HepG2 (cell line): ENCODE results near the gene MAPK8IP3. TPM values are rescaled to one million over a fixed set of nuclear protein-coding genes. Genes with fewer than 3 reads are reported as not detected.
A peak's percentile ranks its signal among the peaks of the same experiment; 100 is the strongest.

Experiments used
- CBFB ChIP-seq: sonication (generic); formaldehyde crosslinking; IDR thresholded peaks from 2 replicates; pipeline ENCODE4 v1.4.0; 2020; ENCODE audit warnings: missing genetic modification reagents
- GATAD1 ChIP-seq: IDR thresholded peaks from 2 replicates; pipeline ENCODE4 v1.6.1; 2016; ENCODE audit warnings: missing genetic modification reagents, missing compliant biosample characterization
- HMGXB3 ChIP-seq: sonication (generic); formaldehyde crosslinking; IDR thresholded peaks from 2 replicates; pipeline ENCODE4 v1.4.0; 2020; ENCODE audit warnings: missing genetic modification reagents, borderline replicate concordance
- IRF9 ChIP-seq: sonication (generic); formaldehyde crosslinking; IDR thresholded peaks from 2 replicates; pipeline ENCODE4 v1.8.0; 2022; ENCODE audit warnings: missing genetic modification reagents, mild to moderate bottlenecking, borderline replicate concordance
- IRX3 ChIP-seq: sonication (generic); formaldehyde crosslinking; IDR thresholded peaks from 2 replicates; pipeline ENCODE4 v1.8.1; 2023; ENCODE audit warnings: mild to moderate bottlenecking, low read depth, missing genetic modification reagents, borderline replicate concordance
- KDM2A ChIP-seq: sonication (generic); formaldehyde crosslinking; IDR thresholded peaks from 2 replicates; pipeline ENCODE4 v1.4.0; 2020; ENCODE audit warnings: low read depth, missing genetic modification reagents, borderline replicate concordance
- KLF12 ChIP-seq: sonication (generic); formaldehyde crosslinking; IDR thresholded peaks from 2 replicates; pipeline ENCODE4 v1.4.0; 2020; ENCODE audit warnings: missing genetic modification reagents, borderline replicate concordance
- MYPOP ChIP-seq: sonication (generic); formaldehyde crosslinking; IDR thresholded peaks from 2 replicates; pipeline ENCODE4 v1.8.1; 2023; ENCODE audit warnings: mild to moderate bottlenecking, moderate library complexity, missing genetic modification reagents
- PRPF4 ChIP-seq: fragments of 200-400 bp; formaldehyde crosslinking; IDR thresholded peaks from 2 replicates; pipeline ENCODE4 v1.6.1; 2016; ENCODE audit warnings: low read length, low read depth; ENCODE audit not compliant: poor library complexity, severe bottlenecking
- TRAFD1 ChIP-seq: sonication (generic); formaldehyde crosslinking; IDR thresholded peaks from 2 replicates; pipeline ENCODE4 v1.5.1; 2020; ENCODE audit warnings: missing genetic modification reagents, mild to moderate bottlenecking, borderline replicate concordance
- ZBTB20 ChIP-seq: sonication (generic); formaldehyde crosslinking; IDR thresholded peaks from 2 replicates; pipeline ENCODE4 v1.8.1; 2023; ENCODE audit warnings: missing genetic modification reagents, low read depth, mild to moderate bottlenecking, borderline replicate concordance
- ZNF432 ChIP-seq: sonication (generic); formaldehyde crosslinking; IDR thresholded peaks from 2 replicates; pipeline ENCODE4 v1.5.0; 2020; ENCODE audit warnings: missing genetic modification reagents, mild to moderate bottlenecking, borderline replicate concordance
- ZNF496 ChIP-seq: sonication (generic); formaldehyde crosslinking; IDR thresholded peaks from 2 replicates; pipeline ENCODE4 v1.8.1; 2023; ENCODE audit warnings: mild to moderate bottlenecking, moderate library complexity, missing genetic modification reagents; ENCODE audit not compliant: insufficient replicate concordance
- ZNF543 ChIP-seq: sonication (generic); formaldehyde crosslinking; IDR thresholded peaks from 2 replicates; pipeline ENCODE4 v1.4.0; 2020; ENCODE audit warnings: mild to moderate bottlenecking, missing genetic modification reagents
- ZNF556 ChIP-seq: sonication (generic); formaldehyde crosslinking; IDR thresholded peaks from 2 replicates; pipeline ENCODE4 v1.4.0; 2020; ENCODE audit warnings: mild to moderate bottlenecking, missing genetic modification reagents, borderline replicate concordance
- ZNF598 ChIP-seq: sonication (generic); formaldehyde crosslinking; IDR thresholded peaks from 2 replicates; pipeline ENCODE4 v1.5.1; 2020; ENCODE audit warnings: mild to moderate bottlenecking, missing genetic modification reagents, borderline replicate concordance
- ZNF768 ChIP-seq: sonication (generic); formaldehyde crosslinking; IDR thresholded peaks from 2 replicates; pipeline ENCODE4 v1.4.0; 2020; ENCODE audit warnings: missing genetic modification reagents
- ZZZ3 ChIP-seq: sonication (generic); formaldehyde crosslinking; IDR thresholded peaks from 2 replicates; pipeline ENCODE4 v1.4.0; 2020; ENCODE audit warnings: missing genetic modification reagents, mild to moderate bottlenecking, borderline replicate concordance
- polyA plus RNA-seq, 8 experiments: library from polyadenylated mRNA; depleted of rRNA in 3 of 8; stranded (reverse) in 7 of 8; unstranded in 1 of 8; fragments of >200 nt; fragmentation: Illumina TruSeq in 4 of 8; extraction: Trizol in 4 of 8; gene quantifications; 2 replicates each; pipeline versions ENCODE4 v1.2.1 to v1.2.3, GENCODE V29; 2011 to 2016; ENCODE audit warnings: low read depth in 4 of 8, missing spikeins in 1 of 8, mixed read lengths in 1 of 8; ENCODE audit not compliant: insufficient read depth in 1 of 8
- total RNA-seq, 5 experiments: library from RNA; depleted of rRNA; stranded (reverse); fragments of >200 nt; fragmentation: Illumina TruSeq; extraction: Trizol; gene quantifications; 2 replicates each; pipeline ENCODE4 v1.2.3, GENCODE V29; 2016; ENCODE audit warnings: low read depth in 1 of 5

The MAPK8IP3 gene
- total and polyA plus RNA-seq, 2 of the 13 experiments (the other 11 are each of a cell fraction or from before 2014, with no cell fraction given): 25.1 to 41.7 TPM

GRCh38 chr16:1771864-1772361 is 65.9 kb downstream of the MAPK8IP3 start (continued):
- TF ChIP-seq HMGXB3: no peak
- TF ChIP-seq ZNF543 (CRISPR knock-in tag): no peak
- no peak for TF ChIP-seq IRF9
- no peak for TF ChIP-seq ZZZ3 (CRISPR knock-in tag)
- TF ChIP-seq KLF12 (CRISPR knock-in tag): no peak
- TF ChIP-seq IRX3 (CRISPR knock-in tag): no peak
- TF ChIP-seq CBFB (CRISPR knock-in tag): no peak
- no peak for TF ChIP-seq TRAFD1
- TF ChIP-seq GATAD1 (CRISPR knock-in tag): no peak
- no peak for TF ChIP-seq ZNF556 (CRISPR knock-in tag)
- TF ChIP-seq ZBTB20 (CRISPR knock-in tag): no peak
- TF ChIP-seq ZNF432 (CRISPR knock-in tag): no peak
- 0 out of 2 replicates have a peak, but pooled peaks have one; percentile 12 for TF ChIP-seq KDM2A (CRISPR knock-in tag)
- peak; percentile 28; the same call in 1 of the 2 replicates for TF ChIP-seq ZNF598 (CRISPR knock-in tag)
- no peak for TF ChIP-seq PRPF4
- TF ChIP-seq ZNF496 (CRISPR knock-in tag): no peak
- TF ChIP-seq ZNF768 (CRISPR knock-in tag): no peak
- TF ChIP-seq MYPOP (CRISPR knock-in tag): no peak
